GM12801 (cell line): Measurements from ENCODE around the gene ADPGK.

Experiments
- CTCF ChIP-seq: IDR thresholded peaks from one replicate; pipeline ENCODE4 v1.5.1; 2011; ENCODE audit warnings: control low read depth; ENCODE audit not compliant: insufficient read length; ENCODE audit errors: extremely low read depth

The ADPGK gene

GRCh38 chr15:72725446-72725845 lies 58.1 kb downstream of the ADPGK start:
- TF ChIP-seq CTCF, result no peak

- TF ChIP-seq CTCF, result no peak
Observed at GRCh38 chr15:72724028-72724427, 59.5 kb downstream of the ADPGK start.

GRCh38 chr15:72722071-72722696 lies 61.4 kb downstream of the ADPGK start:
- peak; percentile 27 for TF ChIP-seq CTCF

- TF ChIP-seq CTCF, result no peak
Observed at GRCh38 chr15:72706266-72706665, 77.3 kb downstream of the ADPGK start.
